DMS53 treated with DMSO at 0.1 percent for 48 hours (cell line): ENCODE results near the gene ALDOC.
"Not testable (repeated sequence)": the region's sequence is repeated elsewhere in the genome, so short reads cannot be mapped to it uniquely, and the experiment has no call there.

Source experiments
- DNase-seq: peaks from one replicate; lab custom pipeline; 2025; ENCODE audit not compliant: unreplicated experiment; lab: John Stamatoyannopoulos, UW

Gene ALDOC

GRCh38 chr17:28576758-28577465, at the start of gene ALDOC:
ALDOC (minus strand) TSS chr17:28576895; CDS start chr17:28575532, 1,363 bp downstream.
- peak; percentile 78 for DNase-seq

GRCh38 chr17:28624148-28624547, 47.5 kb upstream of the ALDOC start:
- DNase-seq, result no peak

GRCh38 chr17:28623696-28624095, 47.0 kb upstream of the ALDOC start:
- DNase-seq, result no peak

- no peak for DNase-seq
These were observed 45.5 kb upstream of the ALDOC start for GRCh38 chr17:28622186-28622585.

- DNase-seq, result no peak
These were observed 43.3 kb upstream of the ALDOC start for GRCh38 chr17:28620010-28620409.

GRCh38 chr17:28618464-28618863, 41.8 kb upstream of the ALDOC start:
- DNase-seq, result no peak

- no peak for DNase-seq
These were observed 39.6 kb upstream of the ALDOC start for GRCh38 chr17:28616281-28616680.

- DNase-seq, result no peak
These were observed 38.7 kb upstream of the ALDOC start for GRCh38 chr17:28615260-28615940.

GRCh38 chr17:28613931-28614381, 37.3 kb upstream of the ALDOC start, which contains the start of gene RSKR:
RSKR (minus strand) TSS chr17:28614185; CDS start chr17:28614161, 24 bp downstream.
- DNase-seq, result no peak

GRCh38 chr17:28612936-28613872, 36.5 kb upstream of the ALDOC start:
- DNase-seq, result peak; percentile 47

GRCh38 chr17:28612531-28612930, 35.8 kb upstream of the ALDOC start:
- peak; percentile 46 for DNase-seq

GRCh38 chr17:28610376-28610775, 33.7 kb upstream of the ALDOC start:
- DNase-seq, result no peak

GRCh38 chr17:28604031-28604430, 27.3 kb upstream of the ALDOC start:
- DNase-seq, result not testable (repeated sequence)

GRCh38 chr17:28599311-28600184, 22.9 kb upstream of the ALDOC start:
- peak; percentile 85 for DNase-seq

GRCh38 chr17:28598799-28599310, 22.2 kb upstream of the ALDOC start, which contains the start of gene SPAG5:
SPAG5 (minus strand) TSS chr17:28599025; CDS start chr17:28598946, 79 bp downstream.
- peak; percentile 81 for DNase-seq

- DNase-seq, result no peak
These were observed 21.7 kb upstream of the ALDOC start for GRCh38 chr17:28598389-28598788.

- DNase-seq, result no peak
These were observed 21.1 kb upstream of the ALDOC start for GRCh38 chr17:28597606-28598383.

GRCh38 chr17:28592260-28592659, 15.6 kb upstream of the ALDOC start:
- DNase-seq, result no peak

- no peak for DNase-seq
These were observed 9.2 kb upstream of the ALDOC start for GRCh38 chr17:28585851-28586250.
